H1 (cell line): ENCODE data around the gene BABAM2. TPM values are rescaled to one million over a fixed set of nuclear protein-coding genes. Genes with fewer than 3 reads are reported as not detected.

Source experiments
- ASH2L ChIP-seq: fragments of 200-600, 300-600 bp; sonication (generic); IDR thresholded peaks from one replicate; pipeline ENCODE4 v1.7.1; 2017; ENCODE audit warnings: low read length
- CTBP2 ChIP-seq: IDR thresholded peaks from 2 replicates; pipeline ENCODE4 v1.7.0; 2011; ENCODE audit warnings: borderline replicate concordance, mild to moderate bottlenecking, moderate library complexity, mixed read lengths, low read length; ENCODE audit not compliant: insufficient read depth, insufficient read length
- NRF1 ChIP-seq: IDR thresholded peaks from 2 replicates; pipeline ENCODE4 v1.6.1; 2011; ENCODE audit warnings: mild to moderate bottlenecking, low read depth, low read length, improper control_type of control experiment
- RFX5 ChIP-seq: IDR thresholded peaks from 2 replicates; pipeline ENCODE4 v1.6.1; 2011; ENCODE audit warnings: low read depth, low read length, improper control_type of control experiment, borderline replicate concordance
- RNF2 ChIP-seq: fragments of 200-900, 300-1000 bp; sonication (generic); IDR thresholded peaks from 2 replicates; pipeline ENCODE4 v1.7.1; 2016; ENCODE audit warnings: borderline replicate concordance, low read depth, mild to moderate bottlenecking, antibody characterized with exemption, low read length; ENCODE audit not compliant: poor library complexity, severe bottlenecking; ENCODE audit errors: missing control alignments
- SIX5 ChIP-seq: IDR thresholded peaks from 2 replicates; pipeline ENCODE4 v1.6.1; 2011; ENCODE audit warnings: mild to moderate bottlenecking, low read depth, low read length
- SRF ChIP-seq: IDR thresholded peaks from 2 replicates; pipeline ENCODE4 v1.6.1; 2011; ENCODE audit warnings: mild to moderate bottlenecking, low read depth, low read length, moderate library complexity
- polyA plus RNA-seq, 7 experiments: library from polyadenylated mRNA; depleted of rRNA in 3 of 7; stranded (reverse) in 5 of 7; unstranded in 2 of 7; fragments of >200 nt in 5 of 7; fragments of 200-250 nt in 2 of 7; gene quantifications; 1 replicate in 5 of 7; 2 replicates in 1 of 7; 4 replicates in 1 of 7; pipeline versions ENCODE4 v1.2.1 to v1.2.3, GENCODE V29; 2011 to 2013; ENCODE audit warnings: missing spikeins in 2 of 7, mixed read lengths in 2 of 7
- total RNA-seq: library from RNA; stranded (reverse); fragmentation: NEBNext Ultra II Directional; extraction: Animal tissue kit (Norgen Biotek cat#: 25700); gene quantifications from 2 replicates; pipeline ENCODE4 v1.2.1, GENCODE V29; 2021

Gene BABAM2
- total and polyA plus RNA-seq, 2 of the 8 experiments (the other 6 are each of a cell fraction or from before 2014, with no cell fraction given): 15.8 to 20.9 TPM

DNA sequence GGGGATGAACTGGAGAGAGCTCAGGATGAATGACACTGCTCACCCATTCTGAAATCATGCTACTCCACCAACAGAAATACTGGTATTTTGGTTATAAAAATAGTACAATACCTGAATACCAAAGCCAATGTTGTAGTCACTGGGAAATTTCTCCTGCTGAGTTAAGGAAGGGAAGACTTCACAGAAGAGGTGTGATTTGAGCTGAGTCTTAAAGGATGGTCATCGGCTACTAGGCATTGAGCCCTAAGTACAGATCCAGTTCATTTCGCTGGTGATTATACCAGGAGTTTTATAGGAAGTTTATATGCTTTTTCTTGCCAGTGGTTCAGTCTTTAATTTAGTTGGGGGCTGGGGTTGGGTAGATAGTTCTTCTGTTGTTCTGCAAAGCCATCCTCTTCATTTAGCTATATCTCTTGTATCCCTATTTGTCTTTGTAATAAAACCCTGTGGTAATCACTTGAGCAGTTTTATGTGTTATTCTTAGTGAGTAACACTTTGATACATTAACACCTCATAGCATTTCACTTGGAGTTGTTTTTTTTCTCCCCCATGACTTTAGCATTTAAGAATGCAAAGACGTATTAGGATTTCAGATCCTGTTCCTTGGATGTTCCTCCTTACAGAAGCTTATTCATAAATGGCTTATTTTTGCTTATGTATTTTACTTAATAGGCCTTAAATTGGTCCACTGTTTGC, 262.2 kb downstream of the BABAM2 start (continued):
- no peak for TF ChIP-seq NRF1
- TF ChIP-seq CTBP2: no peak
- TF ChIP-seq SRF: no peak
- TF ChIP-seq SIX5: no peak
- TF ChIP-seq RFX5: no peak
- no peak for TF ChIP-seq RNF2
- no peak for TF ChIP-seq ASH2L
